DOHH2 (cell line): Measurements from ENCODE around the gene BDH1.

Experiments used
- EZH2phosphoT487 ChIP-seq: fragments of 200-600 bp; sonication (generic); IDR thresholded peaks from 2 replicates; pipeline ENCODE4 v1.6.1; 2017; ENCODE audit warnings: borderline replicate concordance, mild to moderate bottlenecking, antibody characterized with exemption, low read length, moderate library complexity, mixed read lengths
- TF ChIP-seq, protein P1 (sequence below): fragments of 200-600 bp; sonication (generic); IDR thresholded peaks from one replicate; pipeline ENCODE4 v1.5.1; 2014; ENCODE audit warnings: antibody characterized with exemption, mild to moderate bottlenecking, low read depth, low read length; ENCODE audit not compliant: poor library complexity, severe bottlenecking

DNA sequence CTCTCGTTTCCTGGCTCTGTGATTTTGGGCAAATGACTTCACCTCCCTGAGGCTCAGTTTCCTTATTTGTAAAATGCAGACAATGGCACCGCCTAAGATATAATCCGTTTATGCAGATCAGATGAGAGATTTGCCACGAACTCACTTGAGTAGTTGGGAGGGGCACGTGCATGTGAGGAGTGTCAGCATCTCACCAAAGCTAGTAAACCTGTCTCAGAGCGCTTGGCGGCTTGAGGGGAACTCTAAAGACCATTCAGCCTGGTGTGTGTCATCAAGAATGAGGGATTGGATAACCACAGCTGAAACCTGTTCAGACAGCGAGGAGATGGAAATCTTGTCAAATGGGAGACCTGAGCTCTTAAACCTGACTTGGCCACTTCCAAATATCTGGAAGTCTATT, 48.7 kb downstream of the BDH1 start:
- TF ChIP-seq, protein P1, sequence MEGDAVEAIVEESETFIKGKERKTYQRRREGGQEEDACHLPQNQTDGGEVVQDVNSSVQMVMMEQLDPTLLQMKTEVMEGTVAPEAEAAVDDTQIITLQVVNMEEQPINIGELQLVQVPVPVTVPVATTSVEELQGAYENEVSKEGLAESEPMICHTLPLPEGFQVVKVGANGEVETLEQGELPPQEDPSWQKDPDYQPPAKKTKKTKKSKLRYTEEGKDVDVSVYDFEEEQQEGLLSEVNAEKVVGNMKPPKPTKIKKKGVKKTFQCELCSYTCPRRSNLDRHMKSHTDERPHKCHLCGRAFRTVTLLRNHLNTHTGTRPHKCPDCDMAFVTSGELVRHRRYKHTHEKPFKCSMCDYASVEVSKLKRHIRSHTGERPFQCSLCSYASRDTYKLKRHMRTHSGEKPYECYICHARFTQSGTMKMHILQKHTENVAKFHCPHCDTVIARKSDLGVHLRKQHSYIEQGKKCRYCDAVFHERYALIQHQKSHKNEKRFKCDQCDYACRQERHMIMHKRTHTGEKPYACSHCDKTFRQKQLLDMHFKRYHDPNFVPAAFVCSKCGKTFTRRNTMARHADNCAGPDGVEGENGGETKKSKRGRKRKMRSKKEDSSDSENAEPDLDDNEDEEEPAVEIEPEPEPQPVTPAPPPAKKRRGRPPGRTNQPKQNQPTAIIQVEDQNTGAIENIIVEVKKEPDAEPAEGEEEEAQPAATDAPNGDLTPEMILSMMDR: no peak
- TF ChIP-seq EZH2phosphoT487: no peak
